Activated CD4-positive, alpha-beta T cell treated with anti-CD3 and anti-CD28 coated beads, Interleukin-2, amount 10 ng/mL, durations not matched to agents 24 days and 14 days (primary cell): Measurements from ENCODE around the gene GTF2I. TPM values are rescaled to one million over a fixed set of nuclear protein-coding genes. Genes with fewer than 3 reads are reported as not detected.
"Not testable (repeated sequence)": the region's sequence is repeated elsewhere in the genome, so short reads cannot be mapped to it uniquely, and the experiment has no call there.

Source experiments
- DNase-seq: peaks from one replicate; pipeline ENCODE4 v3.0.0; 2022
- H3K27ac Mint-ChIP-seq: one replicate; pipeline ENCODE4 v1.8.0; 2022; ENCODE audit warnings: mild to moderate bottlenecking, mixed read lengths
- H3K27me3 Mint-ChIP-seq: one replicate; pipeline ENCODE4 v1.8.0; 2022; ENCODE audit warnings: mixed read lengths
- H3K36me3 Mint-ChIP-seq: one replicate; pipeline ENCODE4 v1.8.0; 2022; ENCODE audit warnings: low read depth, mild to moderate bottlenecking, mixed read lengths
- H3K4me1 Mint-ChIP-seq: one replicate; pipeline ENCODE4 v1.8.0; 2021; ENCODE audit warnings: mixed read lengths
- H3K4me3 Mint-ChIP-seq: one replicate; pipeline ENCODE4 v1.8.0; 2022; ENCODE audit warnings: mild to moderate bottlenecking, moderate library complexity, mixed read lengths
- H3K9me3 Mint-ChIP-seq: one replicate; pipeline ENCODE4 v1.8.0; 2021; ENCODE audit warnings: mixed read lengths
- intact Hi-C: fragments of 100-400 bp; cut with micrococcal nuclease; formaldehyde crosslinking; loops from one replicate; pipeline ENCODE4 v1.15.1; 2023
- total RNA-seq: library from RNA; stranded (reverse); gene quantifications from 2 replicates; pipeline ENCODE4 v1.2.3, GENCODE V29; 2022

GTF2I gene
- total RNA-seq, 1 donor from 2014 or later: 189 TPM

- no peak for DNase-seq
- no peak overlapping the region for H3K4me3 Mint-ChIP-seq
- no peaks in the 10 kb centered on the region for H3K4me1 Mint-ChIP-seq
- no peak overlapping the region for H3K27ac Mint-ChIP-seq
- no peaks in the 10 kb centered on the region for H3K27me3 Mint-ChIP-seq
- intact Hi-C loops: no loop called here
- H3K36me3 Mint-ChIP-seq: peaks cover 75% of the 10 kb centered on the region
- H3K9me3 Mint-ChIP-seq: peaks cover 12% of the 10 kb centered on the region
Measured at GRCh38 chr7:74709880-74710671, 52.6 kb downstream of the GTF2I start.

GRCh38 chr7:74713567-74713966 is 56.0 kb downstream of the GTF2I start:
- H3K36me3 Mint-ChIP-seq: peaks cover 66% of the 10 kb centered on the region
- H3K27me3 Mint-ChIP-seq: no peaks in the 10 kb centered on the region
- H3K4me3 Mint-ChIP-seq: no peak overlapping the region
- no peak for DNase-seq
- intact Hi-C loops: no loop called here
- peaks cover 12% of the 10 kb centered on the region for H3K9me3 Mint-ChIP-seq
- H3K27ac Mint-ChIP-seq: no peak overlapping the region
- peaks cover 4% of the 10 kb centered on the region for H3K4me1 Mint-ChIP-seq

DNA sequence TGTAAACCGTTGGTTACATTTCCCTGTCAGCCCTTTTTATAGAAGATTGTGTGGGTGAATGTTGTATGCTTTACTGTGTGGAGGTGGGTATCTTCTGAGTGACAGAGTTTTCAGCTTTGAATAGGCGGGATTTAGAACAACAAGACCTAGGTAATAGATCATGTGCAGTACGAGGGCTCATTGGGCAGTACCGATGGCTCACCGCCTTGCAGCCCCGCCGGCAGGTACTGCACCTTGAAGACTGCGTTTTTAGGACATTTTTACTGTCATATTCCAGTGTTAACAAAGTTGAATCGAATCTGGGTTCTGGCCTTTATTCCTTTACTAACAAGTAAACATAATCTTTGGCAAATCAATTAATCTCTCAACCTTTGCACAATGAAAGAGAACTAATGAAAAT is 60.4 kb downstream of the GTF2I start:
- H3K27ac Mint-ChIP-seq: no peak overlapping the region
- intact Hi-C loops: no loop called here
- peaks cover 4% of the 10 kb centered on the region for H3K9me3 Mint-ChIP-seq
- H3K4me3 Mint-ChIP-seq: no peak overlapping the region
- H3K27me3 Mint-ChIP-seq: no peaks in the 10 kb centered on the region
- DNase-seq: no peak
- peaks cover 8% of the 10 kb centered on the region for H3K4me1 Mint-ChIP-seq
- H3K36me3 Mint-ChIP-seq: peaks cover 48% of the 10 kb centered on the region

GRCh38 chr7:74718336-74718735 is 60.8 kb downstream of the GTF2I start:
- Mint-ChIP-seq H3K9me3 (peaks cover 4% of the 10 kb centered on the region), H3K27ac (no peak overlapping the region), H3K4me3 (no peak overlapping the region), H3K36me3 (peaks cover 45% of the 10 kb centered on the region), H3K27me3 (no peaks in the 10 kb centered on the region), H3K4me1 (peaks cover 8% of the 10 kb centered on the region)
- intact Hi-C loops: no loop called here
- DNase-seq: no peak

GRCh38 chr7:74722153-74722552 is 64.6 kb downstream of the GTF2I start:
- no peaks in the 10 kb centered on the region for H3K9me3 Mint-ChIP-seq
- DNase-seq: no peak
- H3K4me1 Mint-ChIP-seq: peaks cover 8% of the 10 kb centered on the region
- intact Hi-C loops: no loop called here
- H3K27me3 Mint-ChIP-seq: no peaks in the 10 kb centered on the region
- peaks cover 38% of the 10 kb centered on the region for H3K36me3 Mint-ChIP-seq
- H3K4me3 Mint-ChIP-seq: no peak overlapping the region
- H3K27ac Mint-ChIP-seq: no peak overlapping the region

GRCh38 chr7:74725840-74726239 is 68.3 kb downstream of the GTF2I start:
- Mint-ChIP-seq H3K4me1 (no peaks in the 10 kb centered on the region), H3K27me3 (no peaks in the 10 kb centered on the region), H3K27ac (no peak overlapping the region), H3K9me3 (no peaks in the 10 kb centered on the region), H3K4me3 (no peak overlapping the region), H3K36me3 (peaks cover 17% of the 10 kb centered on the region)
- intact Hi-C loops: no loop called here
- no peak for DNase-seq

- H3K4me3 Mint-ChIP-seq: no peak overlapping the region
- H3K27me3 Mint-ChIP-seq: no peaks in the 10 kb centered on the region
- peaks cover 19% of the 10 kb centered on the region for H3K36me3 Mint-ChIP-seq
- DNase-seq: no peak
- H3K27ac Mint-ChIP-seq: no peak overlapping the region
- intact Hi-C loops: no loop called here
- H3K4me1 Mint-ChIP-seq: no peaks in the 10 kb centered on the region
- H3K9me3 Mint-ChIP-seq: no peaks in the 10 kb centered on the region
Measured at GRCh38 chr7:74726309-74727101, 69.0 kb downstream of the GTF2I start.

DNA sequence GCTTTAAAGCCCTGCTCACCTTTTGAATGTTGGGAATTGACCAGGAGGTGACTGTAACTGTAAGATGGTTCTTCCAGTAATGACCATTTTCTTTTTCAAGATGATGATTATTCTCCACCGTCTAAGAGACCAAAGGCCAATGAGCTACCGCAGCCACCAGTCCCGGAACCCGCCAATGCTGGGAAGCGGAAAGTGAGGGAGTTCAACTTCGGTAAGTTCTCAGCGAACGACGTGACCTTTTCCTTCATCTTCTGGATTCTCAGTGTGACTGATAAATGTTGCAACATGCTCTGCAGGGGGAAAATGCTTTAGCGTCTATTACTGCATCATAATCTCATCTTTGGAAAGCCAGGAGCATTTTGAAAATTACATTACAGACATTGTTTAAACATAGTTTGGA is 71.2 kb downstream of the GTF2I start:
- H3K4me3 Mint-ChIP-seq, intact Hi-C loops, H3K4me1 Mint-ChIP-seq, H3K27ac Mint-ChIP-seq, H3K27me3 Mint-ChIP-seq, H3K9me3 Mint-ChIP-seq, DNase-seq: not testable (repeated sequence)
- peaks cover 11% of the 10 kb centered on the region for H3K36me3 Mint-ChIP-seq

DNA sequence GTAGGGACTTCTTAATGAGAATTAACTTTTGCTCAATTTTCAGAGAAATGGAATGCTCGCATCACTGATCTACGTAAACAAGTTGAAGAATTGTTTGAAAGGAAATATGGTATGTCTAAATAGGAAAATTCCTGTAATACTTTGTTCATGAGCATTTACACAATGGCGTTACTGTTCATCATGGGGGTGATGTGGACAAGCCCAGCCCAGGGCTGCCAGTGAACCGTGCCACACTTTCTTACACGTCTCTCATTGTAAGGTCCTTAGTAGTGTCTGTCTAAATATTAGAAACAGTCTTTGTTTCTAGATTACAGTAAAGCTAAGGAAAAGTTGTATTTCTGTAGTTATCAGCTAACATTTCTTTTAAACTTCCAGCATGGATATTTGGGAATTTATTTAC is 72.7 kb downstream of the GTF2I start:
- H3K4me1 Mint-ChIP-seq, intact Hi-C loops, H3K27ac Mint-ChIP-seq, H3K27me3 Mint-ChIP-seq, H3K4me3 Mint-ChIP-seq, DNase-seq, H3K9me3 Mint-ChIP-seq, H3K36me3 Mint-ChIP-seq: not testable (repeated sequence)

GRCh38 chr7:74739974-74740703 is 82.6 kb downstream of the GTF2I start:
- DNase-seq, H3K9me3 Mint-ChIP-seq, H3K36me3 Mint-ChIP-seq, H3K27ac Mint-ChIP-seq, H3K4me1 Mint-ChIP-seq, H3K4me3 Mint-ChIP-seq, intact Hi-C loops, H3K27me3 Mint-ChIP-seq: not testable (repeated sequence)

GRCh38 chr7:74743936-74744557 is 86.5 kb downstream of the GTF2I start:
- H3K9me3 Mint-ChIP-seq, intact Hi-C loops: not testable (repeated sequence)

GRCh38 chr7:74753921-74754482 is 96.5 kb downstream of the GTF2I start:
- H3K4me1 Mint-ChIP-seq, H3K36me3 Mint-ChIP-seq: not testable (repeated sequence)

More at GRCh38 chr7:74743936-74744557, 86.5 kb downstream of the GTF2I start:
- not testable (repeated sequence) for H3K27ac Mint-ChIP-seq, H3K4me3 Mint-ChIP-seq, DNase-seq, H3K27me3 Mint-ChIP-seq, H3K4me1 Mint-ChIP-seq, H3K36me3 Mint-ChIP-seq

DNA sequence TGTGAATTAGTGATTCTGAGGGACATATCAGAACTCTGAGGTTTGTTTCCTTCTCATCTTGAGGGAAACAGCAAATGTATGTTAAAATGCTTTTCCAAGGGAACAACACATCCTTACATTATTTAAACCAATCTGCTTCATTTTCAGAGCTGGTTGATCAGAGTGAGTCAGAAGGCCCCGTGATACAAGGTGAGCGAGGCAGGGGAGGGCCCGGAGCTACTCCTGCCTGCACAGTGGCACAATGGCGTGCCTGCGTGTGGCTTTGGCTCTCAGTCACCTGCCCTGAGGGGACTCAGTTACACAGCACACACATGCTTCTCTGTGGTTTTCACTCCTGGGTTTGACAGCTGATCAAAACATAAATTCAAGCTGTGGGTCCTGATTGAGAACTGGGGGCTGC is 99.2 kb downstream of the GTF2I start:
- H3K4me3 Mint-ChIP-seq, H3K27me3 Mint-ChIP-seq, H3K4me1 Mint-ChIP-seq, intact Hi-C loops, H3K36me3 Mint-ChIP-seq, DNase-seq, H3K27ac Mint-ChIP-seq, H3K9me3 Mint-ChIP-seq: not testable (repeated sequence)

More at GRCh38 chr7:74753921-74754482, 96.5 kb downstream of the GTF2I start:
- H3K27me3 Mint-ChIP-seq, DNase-seq, H3K4me3 Mint-ChIP-seq, H3K9me3 Mint-ChIP-seq, intact Hi-C loops, H3K27ac Mint-ChIP-seq: not testable (repeated sequence)
